NCI-H2107 treated with DMSO at 0.1 percent for 48 hours (cell line): ENCODE measurements around the gene PRSS33.

Source experiments
- DNase-seq: peaks from one replicate; lab custom pipeline; 2025; ENCODE audit not compliant: unreplicated experiment; lab: John Stamatoyannopoulos, UW

PRSS33 gene, protein sequence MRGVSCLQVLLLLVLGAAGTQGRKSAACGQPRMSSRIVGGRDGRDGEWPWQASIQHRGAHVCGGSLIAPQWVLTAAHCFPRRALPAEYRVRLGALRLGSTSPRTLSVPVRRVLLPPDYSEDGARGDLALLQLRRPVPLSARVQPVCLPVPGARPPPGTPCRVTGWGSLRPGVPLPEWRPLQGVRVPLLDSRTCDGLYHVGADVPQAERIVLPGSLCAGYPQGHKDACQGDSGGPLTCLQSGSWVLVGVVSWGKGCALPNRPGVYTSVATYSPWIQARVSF

GRCh38 chr16:2787406-2787805 lies at the start of gene PRSS33:
Gene PRSS33 (minus strand): TSS chr16:2787560. CDS start chr16:2786547, 1,013 bp downstream.
- DNase-seq = no peak

DNA sequence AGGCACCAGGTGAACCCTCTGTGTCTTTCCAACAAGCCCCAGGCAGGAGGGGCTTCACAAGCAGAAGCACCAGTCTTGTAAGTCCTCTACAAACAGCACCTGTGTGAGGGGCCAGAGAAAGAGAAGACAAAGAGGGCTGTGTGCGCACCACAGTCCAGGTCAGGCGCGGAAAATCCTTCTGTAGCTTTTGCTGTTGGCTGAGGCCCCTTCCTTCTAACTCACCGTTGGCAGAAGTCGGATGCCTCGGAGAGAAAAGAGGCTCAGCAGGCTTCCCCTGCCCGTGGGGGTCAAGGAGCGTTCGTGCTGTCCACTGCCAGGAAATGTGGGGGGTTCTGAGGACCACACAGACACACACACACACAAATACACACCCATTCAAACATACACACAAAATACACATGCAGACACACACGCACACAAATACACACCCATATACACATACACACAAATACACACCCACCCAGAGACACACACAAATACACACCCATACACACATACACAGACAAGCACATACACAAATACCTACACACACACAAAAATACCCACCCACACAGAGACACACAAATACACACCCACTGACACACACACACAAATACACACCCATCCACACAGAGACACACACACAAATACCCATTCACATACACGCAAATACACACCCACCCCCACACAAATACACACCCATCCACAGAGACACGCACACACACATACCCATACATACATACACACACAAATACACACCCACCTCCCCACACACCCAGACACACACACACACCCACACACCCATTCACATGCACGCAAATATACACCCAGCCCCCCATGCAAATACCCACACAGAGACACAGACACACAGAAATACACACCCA lies 49.5 kb upstream of the PRSS33 start:
- DNase-seq = no peak

DNA sequence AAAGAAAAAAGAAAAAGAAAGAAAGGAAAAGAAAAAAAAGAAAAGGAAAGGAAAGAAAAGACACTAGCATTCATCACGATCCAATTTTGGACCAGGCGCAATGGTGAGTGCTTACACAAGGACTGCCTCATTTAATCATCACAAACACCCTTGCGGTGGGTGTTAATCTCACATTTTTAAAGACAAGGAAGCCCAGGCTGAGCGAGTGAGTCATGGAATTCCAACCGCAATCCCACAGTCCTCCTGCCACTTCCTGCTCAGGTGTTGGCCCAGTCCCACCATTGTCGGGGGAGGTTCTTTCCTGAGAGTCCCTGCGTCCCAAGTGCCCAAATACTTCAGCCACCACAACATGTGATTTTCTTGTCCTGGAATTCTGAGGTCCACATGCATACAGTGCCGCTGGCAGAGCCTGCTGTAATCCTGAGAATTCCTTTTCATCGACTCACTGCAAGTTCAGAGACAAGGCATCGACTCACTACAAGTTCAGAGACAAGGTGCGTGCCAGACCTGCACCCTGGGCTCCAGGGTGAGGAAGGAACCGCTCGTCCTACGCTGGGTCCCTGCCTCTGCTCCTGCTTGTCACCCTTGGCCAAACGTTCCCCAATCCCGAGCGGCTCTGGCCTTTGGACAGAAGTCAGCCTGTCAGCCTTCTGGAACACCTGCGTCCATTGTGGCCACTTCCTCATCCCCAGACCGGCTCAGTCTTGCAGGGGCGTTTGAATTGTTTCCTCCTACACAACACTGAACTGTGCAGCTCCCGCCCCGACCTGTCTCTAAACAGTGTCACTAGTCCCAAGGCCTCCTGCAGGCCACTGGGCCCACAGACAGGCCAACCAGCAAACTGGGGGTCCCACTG lies 48.5 kb upstream of the PRSS33 start:
- DNase-seq = no peak

- DNase-seq = no peak
These were observed 47.6 kb upstream of the PRSS33 start for GRCh38 chr16:2834968-2835367.

- DNase-seq = no peak
These were observed 46.4 kb upstream of the PRSS33 start for GRCh38 chr16:2833776-2834175.

DNA sequence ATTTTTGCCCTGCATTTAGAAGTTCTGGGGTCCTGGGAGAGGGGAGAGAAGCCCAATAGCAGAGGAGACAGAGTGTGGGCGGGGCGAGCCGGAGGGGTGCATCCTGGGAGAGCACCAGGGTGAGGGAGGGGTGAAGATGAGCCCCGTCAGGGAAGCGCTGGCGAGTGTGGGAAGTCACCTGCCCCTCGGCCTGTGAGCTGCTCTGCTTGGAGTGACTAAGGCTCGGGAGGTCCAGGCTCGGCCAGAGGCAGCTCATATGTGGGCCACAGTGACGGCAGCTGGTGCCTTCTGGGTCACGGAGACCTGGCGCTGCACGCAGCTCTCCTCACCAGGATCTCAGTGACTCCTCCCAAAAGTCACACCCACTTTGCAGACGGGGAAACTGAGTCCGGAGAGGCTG lies 43.8 kb upstream of the PRSS33 start:
- DNase-seq = no peak

DNA sequence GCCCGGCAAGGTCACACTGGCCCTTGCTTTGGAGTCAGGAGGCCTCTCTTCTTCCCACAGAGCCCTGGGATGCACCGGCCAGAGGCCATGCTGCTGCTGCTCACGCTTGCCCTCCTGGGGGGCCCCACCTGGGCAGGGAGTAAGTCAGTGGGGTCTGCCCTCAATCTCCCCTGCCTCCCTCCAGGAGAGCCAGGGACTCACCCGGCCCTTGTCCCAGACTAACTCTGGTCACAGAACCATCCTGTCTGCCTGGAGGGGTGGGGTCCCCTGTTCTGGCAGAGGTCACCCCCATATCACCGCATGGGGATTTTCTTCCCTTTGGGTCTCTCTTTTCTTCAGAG lies 43.0 kb upstream of the PRSS33 start:
- DNase-seq = no peak

- no peak for DNase-seq
These were observed 42.4 kb upstream of the PRSS33 start, which contains the start of gene ZG16B for GRCh38 chr16:2829501-2830354. Gene ZG16B (plus strand): TSS chr16:2830303. CDS start chr16:2830442, 139 bp downstream.

- DNase-seq = no peak
These were observed 41.6 kb upstream of the PRSS33 start for GRCh38 chr16:2828876-2829430.

- DNase-seq = no peak
These were observed 41.1 kb upstream of the PRSS33 start for GRCh38 chr16:2828521-2828840.

DNA sequence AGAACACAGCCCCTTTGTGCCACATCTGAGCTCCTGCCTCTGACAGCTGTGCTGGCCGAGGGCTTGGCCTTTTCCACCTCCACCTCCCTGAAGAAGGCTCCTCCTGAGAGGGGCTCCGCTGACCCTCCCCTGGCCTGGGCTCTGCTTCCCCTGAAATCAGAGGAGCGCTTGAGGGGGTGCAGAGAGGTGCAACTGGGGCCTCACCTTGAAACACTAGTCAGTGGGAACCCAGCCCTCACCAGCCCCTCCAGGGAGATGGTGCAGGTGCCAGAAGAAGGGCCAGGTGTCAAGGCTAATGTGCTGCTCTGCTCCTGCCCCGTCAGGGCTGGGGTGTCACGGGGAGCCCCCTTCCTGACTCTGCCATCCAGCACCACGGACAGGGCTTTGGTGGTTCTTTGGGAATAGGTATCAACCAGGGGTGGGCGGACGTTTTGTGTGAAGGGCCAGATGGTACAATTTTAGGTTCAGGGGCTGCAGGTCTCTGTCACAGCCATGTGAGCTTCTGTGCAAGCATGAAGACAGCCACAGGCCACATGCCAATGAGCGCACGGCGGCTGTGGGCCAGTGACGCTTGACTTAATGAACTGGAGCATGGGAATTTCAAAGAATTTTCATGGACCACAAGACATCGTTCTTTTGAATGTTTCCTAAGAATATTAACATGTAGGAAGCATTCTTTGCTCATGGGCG lies 40.6 kb upstream of the PRSS33 start:
- DNase-seq = no peak

DNA sequence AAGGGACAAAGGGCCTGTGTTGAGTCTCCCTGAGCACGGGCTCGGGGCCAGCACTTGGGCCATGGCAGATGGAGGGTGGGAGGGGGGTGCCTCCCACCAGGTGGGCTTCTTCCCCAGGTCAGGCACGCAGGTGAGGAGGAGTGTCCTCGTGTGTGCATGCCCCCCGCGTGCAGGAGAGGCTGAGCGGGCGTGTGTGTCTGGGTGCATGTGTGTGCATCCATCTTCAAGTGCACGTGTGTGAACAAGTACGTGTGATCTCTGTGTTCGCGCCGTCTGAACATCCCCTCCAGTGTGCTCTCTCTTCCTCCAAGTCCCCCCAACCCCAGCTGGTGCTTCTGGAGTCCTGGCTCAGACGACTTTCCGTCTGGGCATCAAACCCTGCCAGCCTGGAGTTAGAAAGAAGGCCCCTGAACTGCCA lies 40.0 kb upstream of the PRSS33 start:
- no peak for DNase-seq

DNA sequence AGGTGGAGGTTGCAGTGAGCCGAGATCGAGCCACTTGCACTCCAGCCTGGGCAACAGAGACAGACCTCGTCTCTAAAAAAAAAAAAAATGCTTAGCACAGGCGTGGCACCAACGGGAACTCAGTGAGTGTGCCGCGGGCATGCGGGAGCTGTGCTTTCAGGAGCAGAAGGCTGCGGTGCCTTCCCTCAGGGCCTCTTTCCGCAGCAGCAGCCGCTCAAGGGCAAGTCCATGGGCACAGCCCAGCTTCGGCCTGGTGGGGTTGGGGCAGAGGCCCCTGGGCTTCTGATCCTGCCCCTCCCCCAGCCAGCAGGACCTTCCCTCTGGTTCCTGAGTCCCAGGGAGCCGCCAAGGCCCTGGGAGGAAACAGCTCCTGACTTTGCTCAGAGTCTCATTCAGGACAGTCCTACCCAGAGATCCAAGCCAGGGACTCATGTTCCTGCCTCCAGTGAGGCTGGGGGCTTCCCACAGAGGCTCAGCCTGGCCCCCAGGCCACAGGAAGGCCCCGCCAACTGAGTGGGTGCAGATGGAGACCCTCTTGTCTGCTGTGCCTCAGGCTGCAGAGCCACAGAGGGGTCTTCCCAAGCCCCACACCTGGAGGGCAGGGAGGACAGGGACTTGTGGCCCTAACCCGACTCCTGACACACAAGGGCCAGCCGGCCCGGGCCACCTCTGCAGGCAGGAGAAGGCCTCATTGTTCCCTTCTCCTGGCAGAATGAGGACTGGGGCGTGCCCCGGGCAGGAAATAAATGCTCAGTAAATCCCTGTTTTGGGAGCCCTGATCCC lies 39.4 kb upstream of the PRSS33 start:
- no peak for DNase-seq

GRCh38 chr16:2825906-2826305 lies 38.5 kb upstream of the PRSS33 start:
- no peak for DNase-seq

DNA sequence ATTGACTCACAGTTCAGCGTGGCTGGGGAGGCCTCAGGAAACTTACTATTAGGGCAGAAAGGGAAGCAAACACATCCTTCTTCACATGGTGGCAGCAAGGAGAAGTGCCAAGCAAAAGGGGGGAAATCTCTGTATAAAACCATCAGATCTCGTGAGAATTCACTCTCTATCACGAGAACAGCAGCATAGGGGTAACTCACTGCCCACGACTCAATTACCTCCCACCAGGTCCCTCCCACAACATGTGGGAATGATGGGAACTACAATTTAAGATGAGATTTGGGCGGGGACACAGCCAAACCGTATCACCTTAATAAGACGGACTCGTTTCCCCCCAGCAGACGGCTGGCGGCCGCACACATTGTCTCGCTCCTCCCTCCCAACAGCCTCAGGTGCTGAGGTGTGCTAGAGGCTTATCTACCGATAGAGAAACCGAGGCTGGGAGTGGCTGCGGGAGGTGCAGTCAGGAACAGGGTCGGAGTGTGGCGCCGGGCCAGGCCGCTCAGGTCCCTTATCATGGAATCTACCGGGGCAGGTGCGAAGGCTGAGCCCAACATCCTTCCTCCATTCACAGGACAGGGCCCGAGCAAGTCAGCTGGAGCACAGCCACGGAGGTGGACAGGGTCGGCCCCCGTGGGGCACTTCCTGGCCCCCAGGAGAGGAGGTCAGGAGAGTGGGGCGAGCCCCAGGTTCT lies 37.8 kb upstream of the PRSS33 start:
- DNase-seq = no peak

GRCh38 chr16:2824626-2825025 lies 37.3 kb upstream of the PRSS33 start:
- DNase-seq = no peak

DNA sequence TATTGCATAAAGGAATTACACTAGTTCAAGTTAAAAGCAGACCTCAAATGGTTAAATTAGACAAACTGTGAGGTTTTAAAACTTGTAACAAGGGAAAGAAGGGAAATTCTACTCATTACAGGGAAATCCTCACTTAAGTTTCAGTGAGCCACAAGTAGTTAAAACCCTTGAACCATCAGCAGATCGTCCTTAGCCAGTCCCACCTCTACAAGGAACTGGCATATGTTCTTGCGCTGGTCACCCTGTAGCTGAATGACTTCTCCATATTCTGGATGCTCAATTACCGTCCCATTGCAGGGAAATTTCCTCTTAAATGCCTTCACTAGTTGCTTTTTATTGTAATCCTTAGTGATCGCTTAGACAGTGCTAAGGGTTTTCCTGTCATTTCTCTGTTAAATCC lies 35.1 kb upstream of the PRSS33 start:
- no peak for DNase-seq

- no peak for DNase-seq
These were observed 34.8 kb upstream of the PRSS33 start for GRCh38 chr16:2822158-2822495.
